Measurements from ENCODE around the gene TRMT44. TPM values are rescaled to one million over a fixed set of nuclear protein-coding genes. Genes with fewer than 3 reads are reported as not detected.

The TRMT44 gene
- total and polyA plus RNA-seq, 7 experiments from 2014 or later = 13.8 to 33.7 (median 29.3) TPM

- ChIA-PET CTCF (no interaction called here), POLR2A (no interaction called here)
- no peak for ATAC-seq
- no peak overlapping the region for H3K27ac ChIP-seq (ENCODE audit: low read depth, low read length)
- no peaks in the 10 kb centered on the region for H3K27me3 ChIP-seq (ENCODE audit: control insufficient read depth in 2 of 2, insufficient read depth in 2 of 2, low read length in 2 of 2)
- H3K36me3 Mint-ChIP-seq = no peaks in the 10 kb centered on the region
- H3K4me1 Mint-ChIP-seq = no peaks in the 10 kb centered on the region
- intact Hi-C loops (cut with micrococcal nuclease) = no loop called here
- no peak overlapping the region for H3K4me3 ChIP-seq (ENCODE audit: low read length)
- peaks cover 0 to 4% (median 0%) of the 10 kb centered on the region in 3 experiments for H3K9me3 ChIP-seq (ENCODE audit: control insufficient read depth in 2 of 3, low read length in 3 of 3)
- no peaks in the 10 kb centered on the region for H3K4me1 ChIP-seq (ENCODE audit: control insufficient read depth in 2 of 2, insufficient read depth in 2 of 2, low read length in 2 of 2)
- H3K27ac Mint-ChIP-seq = no peak overlapping the region
- H3K36me3 ChIP-seq (ENCODE audit: control insufficient read depth in 2 of 3, insufficient read depth in 3 of 3, low read length in 3 of 3) = no peaks in the 10 kb centered on the region
- no peak for DNase-seq
- H3K4me3 Mint-ChIP-seq = no peak overlapping the region
- H3K9me3 Mint-ChIP-seq = peaks cover 0 to 27% (median 8%) of the 10 kb centered on the region in 11 donors
- H3K27me3 Mint-ChIP-seq = peaks cover 0 to 10% (median 0%) of the 10 kb centered on the region in 5 donors
Measured at GRCh38 chr4:8523766-8524165, 83.2 kb downstream of the TRMT44 start.

DNA sequence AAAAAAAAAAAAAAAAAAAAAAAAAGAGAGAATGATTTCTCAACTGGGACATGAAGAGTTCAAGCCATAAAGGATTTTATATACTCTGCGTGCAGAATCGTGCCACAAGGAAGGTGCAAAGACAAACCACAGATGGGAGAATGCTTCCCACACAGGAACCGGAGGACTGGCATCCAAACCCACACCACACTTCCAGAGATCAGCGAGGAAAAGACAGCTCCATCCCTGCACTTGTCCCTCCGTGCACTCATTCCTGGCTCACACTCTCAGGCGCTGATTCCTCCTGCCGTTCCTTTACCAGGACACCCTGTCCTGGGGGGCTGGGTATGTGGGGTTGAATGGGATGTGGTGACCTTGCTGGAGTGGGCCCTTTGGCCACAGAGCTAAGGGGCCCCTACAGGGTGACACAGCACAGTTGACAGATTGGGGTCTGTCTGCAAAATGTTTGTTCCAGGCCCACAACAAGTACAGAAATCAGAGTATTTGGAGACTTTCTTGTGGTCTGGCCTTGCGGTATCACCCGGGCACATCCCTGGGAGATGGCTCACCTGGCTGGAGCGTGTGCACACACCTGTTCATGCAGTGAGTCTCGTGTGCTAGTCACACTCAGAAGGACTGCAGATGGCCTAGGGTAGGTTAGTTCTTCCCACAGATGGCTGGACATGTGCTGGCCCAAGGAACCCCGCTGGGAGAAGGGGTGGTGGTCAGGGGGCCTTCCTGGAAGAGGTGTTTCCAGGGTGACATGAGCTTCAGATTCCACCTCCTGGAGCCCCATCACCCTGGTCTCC is 84.2 kb downstream of the TRMT44 start:
- Mint-ChIP-seq H3K9me3 (peaks cover 0 to 25% (median 6%) of the 10 kb centered on the region in 11 donors), H3K27me3 (peaks cover 0 to 7% (median 0%) of the 10 kb centered on the region in 5 donors), H3K36me3 (no peaks in the 10 kb centered on the region), H3K27ac (no peak overlapping the region), H3K4me3 (no peak overlapping the region), H3K4me1 (no peaks in the 10 kb centered on the region)
- no peak overlapping the region for H3K4me3 ChIP-seq (ENCODE audit: low read length)
- intact Hi-C loops (cut with micrococcal nuclease) = no loop called here
- CTCF ChIA-PET = no interaction called here
- no peaks in the 10 kb centered on the region for H3K27me3 ChIP-seq (ENCODE audit: control insufficient read depth in 2 of 2, insufficient read depth in 2 of 2, low read length in 2 of 2)
- no peaks in the 10 kb centered on the region for H3K4me1 ChIP-seq (ENCODE audit: control insufficient read depth in 2 of 2, insufficient read depth in 2 of 2, low read length in 2 of 2)
- no peak overlapping the region for H3K27ac ChIP-seq (ENCODE audit: low read depth, low read length)
- peaks cover 0 to 3% (median 0%) of the 10 kb centered on the region in 3 experiments for H3K9me3 ChIP-seq (ENCODE audit: control insufficient read depth in 2 of 3, low read length in 3 of 3)
- no peaks in the 10 kb centered on the region for H3K36me3 ChIP-seq (ENCODE audit: control insufficient read depth in 2 of 3, insufficient read depth in 3 of 3, low read length in 3 of 3)
- POLR2A ChIA-PET = no interaction called here
- no peak for ATAC-seq
- no peak for DNase-seq

DNA sequence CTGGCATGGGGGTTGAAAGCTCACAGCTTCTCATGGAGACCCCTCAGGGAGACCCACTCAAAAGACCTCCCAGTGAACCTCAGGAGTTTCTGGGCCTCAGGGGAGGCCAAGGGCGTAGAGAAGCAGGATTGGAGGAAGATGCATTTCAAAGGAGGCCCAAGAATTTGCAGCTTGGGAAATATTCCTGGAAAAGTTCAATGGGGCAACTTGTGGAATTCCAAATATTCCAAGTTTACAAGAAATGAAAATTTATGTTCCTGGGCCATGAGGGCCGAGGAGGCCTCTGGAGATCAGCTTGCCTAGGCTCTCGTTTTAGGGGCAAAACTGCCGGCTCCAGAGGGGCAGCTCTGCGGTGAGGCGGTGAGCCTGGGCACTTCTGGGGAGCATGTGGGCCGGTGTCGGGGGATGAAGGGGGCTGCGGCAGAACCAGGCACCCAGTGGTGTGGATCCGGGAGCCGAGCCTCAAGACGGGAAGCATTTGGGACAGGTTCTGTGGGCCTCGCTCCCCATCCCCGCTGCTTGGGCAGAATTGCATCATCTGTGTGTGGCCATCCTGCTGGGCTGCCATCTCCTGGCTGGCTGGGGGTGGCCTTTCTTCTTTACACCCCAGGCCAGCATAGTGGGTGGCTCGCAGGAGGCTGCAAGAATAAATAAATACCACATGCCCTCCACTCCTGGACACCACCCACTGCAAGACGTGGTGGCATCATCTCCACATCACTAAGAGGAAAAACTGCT is 85.0 kb downstream of the TRMT44 start:
- Mint-ChIP-seq H3K4me3 (no peak overlapping the region), H3K4me1 (no peaks in the 10 kb centered on the region), H3K27ac (no peak overlapping the region), H3K36me3 (peaks cover 0 to under 1% (median 0%) of the 10 kb centered on the region in 5 donors), H3K27me3 (peaks cover 0 to 9% (median 0%) of the 10 kb centered on the region in 5 donors), H3K9me3 (peaks cover 0 to 21% (median 5%) of the 10 kb centered on the region in 11 donors)
- intact Hi-C loops (cut with micrococcal nuclease) = no loop called here
- CTCF ChIA-PET = no interaction called here
- POLR2A ChIA-PET = no interaction called here
- Histone ChIP-seq H3K27ac (ENCODE audit: low read depth, low read length) (no peak overlapping the region), H3K4me3 (ENCODE audit: low read length) (no peak overlapping the region), H3K4me1 (ENCODE audit: control insufficient read depth in 2 of 2, insufficient read depth in 2 of 2, low read length in 2 of 2) (no peaks in the 10 kb centered on the region), H3K27me3 (ENCODE audit: control insufficient read depth in 2 of 2, insufficient read depth in 2 of 2, low read length in 2 of 2) (no peaks in the 10 kb centered on the region), H3K9me3 (ENCODE audit: control insufficient read depth in 2 of 3, low read length in 3 of 3) (no peaks in the 10 kb centered on the region), H3K36me3 (ENCODE audit: control insufficient read depth in 2 of 3, insufficient read depth in 3 of 3, low read length in 3 of 3) (no peaks in the 10 kb centered on the region)
- ATAC-seq (no peak), DNase-seq (no peak)

Other genes with a start within 250 kb of the TRMT44 start
- 100 to 1,000 TPM in 1 of 5 experiments, 10 to 100 TPM in 4; 33.8 to 120 (median 41.2) TPM for gene SH3TC1, start 241.5 kb upstream of the TRMT44 start, total RNA-seq
- gene SH3TC1, start 241.5 kb upstream of the TRMT44 start, polyA plus RNA-seq = 10 to 100 TPM in 1 of 2 donors, 1 to 10 TPM in 1; 6.5 to 12.1 TPM
- not detected for gene HTRA3, start 171.0 kb upstream of the TRMT44 start, total RNA-seq
- gene HTRA3, start 171.0 kb upstream of the TRMT44 start, polyA plus RNA-seq = not detected
- gene ACOX3, start 54 bp upstream of the TRMT44 start, total RNA-seq = 10 to 100 TPM; 10.9 to 20.5 (median 14.8) TPM
- gene ACOX3, start 54 bp upstream of the TRMT44 start, polyA plus RNA-seq = 10 to 100 TPM; 16.1 to 19.1 TPM
- gene GPR78, start 139.6 kb downstream of the TRMT44 start, total RNA-seq = not detected
- not detected for gene GPR78, start 139.6 kb downstream of the TRMT44 start, polyA plus RNA-seq
- not detected for gene CPZ, start 152.0 kb downstream of the TRMT44 start, total RNA-seq
- gene CPZ, start 152.0 kb downstream of the TRMT44 start, polyA plus RNA-seq = not detected